NCI-H82 (cell line): ENCODE results near the gene EYA4.
A peak's percentile ranks its signal among the peaks of the same experiment; 100 is the strongest.

Experiments
- DNase-seq: peaks from one replicate; lab custom pipeline; 2025; lab: John Stamatoyannopoulos, UW

Gene EYA4

DNA sequence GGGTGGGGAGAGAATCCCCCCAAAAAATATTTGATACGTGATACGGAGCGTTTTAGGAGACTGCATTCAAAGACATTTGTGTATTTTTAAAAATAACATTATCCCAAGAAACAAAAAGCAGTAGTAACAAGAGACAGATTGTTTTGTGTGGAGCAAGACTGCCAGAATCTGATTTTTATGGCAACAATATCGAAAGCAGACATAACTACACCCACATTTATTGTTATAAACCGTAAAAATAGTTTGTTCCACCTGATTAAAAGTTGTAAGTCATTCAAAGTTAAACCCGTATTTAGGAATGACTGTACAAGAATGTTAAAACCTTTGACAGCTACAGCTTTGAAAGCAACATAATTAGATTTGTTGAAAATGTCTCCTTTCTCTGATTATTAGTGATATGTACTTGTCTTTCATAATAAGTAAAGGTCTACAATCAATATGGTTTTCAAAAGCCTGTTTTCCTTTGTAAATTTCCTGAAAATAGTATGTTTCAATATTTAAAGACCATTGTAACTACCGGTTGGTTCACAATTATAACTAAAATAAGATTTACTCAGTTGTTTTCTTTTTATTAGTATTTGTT is 2.7 kb downstream of the EYA4 start:
- no peak for DNase-seq

DNA sequence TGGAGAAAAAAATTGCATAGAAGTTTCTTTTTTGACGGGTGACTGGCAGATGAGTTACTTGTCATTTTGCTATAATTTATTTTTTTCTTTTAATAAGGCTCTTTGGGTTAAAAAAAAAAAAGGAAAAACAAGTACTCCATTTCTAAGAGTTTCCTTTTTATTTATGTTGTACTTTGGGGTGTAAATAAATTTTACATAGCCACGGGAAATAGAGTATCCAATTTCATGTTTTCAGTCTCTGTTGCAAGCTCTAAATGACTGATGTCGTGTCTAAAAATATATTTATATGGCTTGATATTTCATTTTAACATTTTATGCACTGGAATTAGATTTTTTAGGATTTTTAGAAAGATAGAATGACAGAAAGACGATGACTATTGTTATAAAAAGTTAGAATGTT is 3.4 kb downstream of the EYA4 start:
- no peak for DNase-seq

DNA sequence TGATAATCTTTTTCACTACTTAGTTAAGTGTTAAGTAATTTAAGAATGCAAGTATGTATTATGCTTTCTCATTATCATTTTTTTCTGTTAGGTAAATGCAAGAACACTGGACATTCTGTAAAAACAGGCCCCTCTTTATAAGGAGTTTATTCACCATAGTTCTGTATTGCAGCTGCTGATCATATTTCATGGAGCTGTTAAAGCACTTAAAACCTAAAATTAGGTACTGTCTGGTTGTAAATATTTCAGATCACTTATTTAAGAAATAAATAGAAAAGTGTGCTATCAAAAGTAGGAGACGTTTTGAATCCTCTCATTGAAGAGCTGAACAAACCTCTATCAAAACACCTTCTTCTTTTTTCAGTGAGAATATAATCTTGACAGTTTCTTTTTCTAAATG is 3.9 kb downstream of the EYA4 start:
- DNase-seq: no peak

DNA sequence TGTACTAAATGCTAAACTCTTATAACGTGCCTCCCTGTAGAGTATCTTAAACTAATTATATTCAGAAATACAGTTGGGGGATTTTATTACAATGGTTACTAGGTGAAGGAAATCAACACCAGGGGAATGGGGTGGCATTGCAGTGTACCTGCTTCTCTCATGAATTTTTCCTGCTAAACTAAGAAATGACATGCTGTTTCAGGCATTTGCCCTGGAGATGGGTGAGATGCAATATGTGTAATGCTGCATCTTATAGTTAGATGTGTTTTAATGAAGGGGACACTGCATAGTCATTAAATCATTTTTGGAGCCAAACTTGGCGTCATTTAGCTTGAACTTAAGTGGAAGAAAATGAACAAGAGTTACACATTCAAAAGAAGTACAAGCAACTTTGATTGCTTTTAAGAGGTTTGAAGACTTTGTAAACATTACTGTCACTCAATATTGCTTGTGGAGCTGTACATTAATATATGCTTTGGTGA is 4.3 kb downstream of the EYA4 start:
- no peak for DNase-seq

DNA sequence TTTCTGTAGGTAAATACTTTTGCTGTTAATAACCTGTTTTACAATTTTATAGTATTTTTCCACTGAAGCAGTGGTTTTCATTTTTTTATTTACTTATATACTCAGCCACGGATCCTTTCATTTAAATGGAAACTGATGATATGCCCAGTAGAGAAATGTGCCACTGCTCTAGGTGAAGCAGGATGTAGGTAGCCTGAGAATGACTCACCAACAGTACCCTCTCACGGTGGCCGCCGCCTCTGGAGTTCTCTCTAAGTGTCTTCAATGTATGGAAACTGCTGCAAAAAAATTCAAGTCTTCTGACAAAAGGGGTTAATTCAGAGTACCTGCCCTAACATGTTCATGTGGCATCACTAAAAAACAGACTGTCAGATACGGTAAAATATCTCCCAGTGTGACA is 6.4 kb downstream of the EYA4 start:
- DNase-seq: no peak

DNA sequence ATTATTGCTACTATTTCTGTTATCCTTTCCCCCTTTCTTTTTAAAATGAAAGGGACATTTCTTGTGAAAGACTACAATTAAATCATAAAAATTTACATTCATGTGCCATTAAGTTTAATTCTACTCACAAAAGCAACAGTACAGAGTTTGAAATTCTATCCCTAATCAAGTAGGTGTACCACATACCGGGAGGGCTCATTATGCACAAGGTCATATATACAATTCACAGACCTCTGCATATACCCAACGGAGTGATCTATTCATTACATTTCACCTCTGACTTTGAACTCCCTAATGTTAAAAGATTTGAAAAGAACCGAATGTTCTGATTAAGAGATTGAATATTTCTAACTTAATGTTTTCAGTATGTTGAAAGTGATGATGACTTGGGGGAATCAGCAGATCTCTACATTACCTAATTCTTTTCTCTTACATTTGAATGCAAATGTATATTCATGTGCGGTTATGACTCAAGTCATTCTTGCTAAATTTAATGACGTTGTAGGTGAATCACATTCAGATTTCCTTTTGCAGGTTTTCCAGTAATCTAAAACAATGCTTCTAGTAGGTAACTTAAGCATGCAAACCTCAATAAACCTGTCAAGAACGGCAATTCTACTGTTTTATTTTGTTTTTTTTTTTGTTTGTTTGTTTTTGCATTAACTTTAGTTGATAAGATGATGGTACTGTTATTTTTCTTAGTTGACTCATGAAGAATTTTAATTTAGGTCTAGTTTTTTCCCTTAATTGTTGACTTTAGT is 7.3 kb downstream of the EYA4 start:
- DNase-seq: no peak

DNA sequence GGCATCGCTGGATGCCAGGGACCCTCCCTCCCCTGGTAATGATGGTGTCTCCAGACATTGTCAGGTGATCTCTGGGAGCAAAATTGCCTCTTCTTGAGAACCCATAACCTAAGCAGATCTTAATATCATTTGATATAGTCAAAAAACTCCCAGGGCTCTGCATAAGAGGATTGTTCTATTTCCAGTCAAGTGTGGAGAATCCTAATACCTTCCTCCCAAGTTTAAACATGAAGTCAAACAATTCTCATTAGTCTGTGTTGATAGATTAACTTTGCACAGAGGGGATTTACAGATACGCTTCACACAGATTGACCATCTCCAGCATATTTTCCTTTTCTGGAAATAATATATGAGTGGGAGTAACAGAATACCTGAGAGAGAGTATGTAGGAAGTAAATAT is 10.5 kb downstream of the EYA4 start:
- DNase-seq: no peak

DNA sequence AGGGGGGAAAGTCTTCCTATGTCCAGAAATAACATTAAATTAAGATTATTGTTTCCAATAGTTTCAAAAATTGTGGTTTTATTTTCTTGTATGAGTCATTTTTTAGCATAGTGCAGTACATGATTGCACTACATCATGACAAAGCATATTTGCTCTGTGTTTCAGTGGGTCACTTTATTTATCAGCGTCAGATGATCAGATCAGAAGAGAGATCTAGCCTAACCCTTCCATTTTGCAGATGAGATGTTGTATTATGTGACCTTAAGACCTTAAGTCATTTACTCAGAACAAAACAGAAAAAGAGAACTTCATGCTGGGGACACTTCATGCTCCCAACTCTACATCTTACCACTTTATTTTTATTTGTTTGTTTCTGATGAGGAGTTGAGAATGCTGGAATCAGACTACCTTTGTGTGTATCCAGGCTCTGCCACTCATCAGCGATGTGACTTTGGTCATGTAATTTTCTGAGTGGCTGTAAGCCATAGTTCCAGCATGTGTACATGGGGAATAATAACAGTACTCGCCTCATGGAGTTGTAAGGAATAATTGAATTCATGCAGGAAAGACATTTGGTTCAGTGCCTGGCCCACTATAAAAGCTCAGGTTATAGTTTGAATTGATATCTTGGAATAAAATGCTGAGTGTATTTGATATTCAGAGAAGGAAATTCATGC is 13.5 kb downstream of the EYA4 start:
- DNase-seq: no peak

DNA sequence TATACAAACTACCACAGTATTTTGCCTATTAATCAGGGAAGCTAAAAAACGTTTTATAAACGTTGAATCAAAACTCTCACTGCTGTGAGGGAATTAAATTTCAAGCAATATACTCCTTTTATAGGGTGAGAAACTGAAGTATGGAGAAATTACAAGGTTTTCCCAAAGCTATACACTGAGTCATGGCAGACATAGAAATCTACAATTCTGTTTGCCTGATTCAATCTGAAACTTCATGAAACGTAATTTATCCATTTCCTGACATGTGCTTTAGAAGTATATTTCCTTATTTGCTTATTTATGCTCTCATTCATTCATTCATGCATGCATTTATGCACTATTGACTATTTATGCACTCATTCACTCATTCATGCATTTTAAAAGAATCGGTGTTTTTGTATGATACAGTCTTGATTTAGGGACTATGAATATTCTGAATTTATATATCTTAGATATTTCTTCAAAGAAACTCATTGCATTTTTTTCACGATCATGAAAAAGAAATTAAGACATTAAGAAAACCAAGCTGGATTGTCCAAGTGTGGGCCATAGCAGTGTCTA is 16.5 kb downstream of the EYA4 start:
- no peak for DNase-seq

DNA sequence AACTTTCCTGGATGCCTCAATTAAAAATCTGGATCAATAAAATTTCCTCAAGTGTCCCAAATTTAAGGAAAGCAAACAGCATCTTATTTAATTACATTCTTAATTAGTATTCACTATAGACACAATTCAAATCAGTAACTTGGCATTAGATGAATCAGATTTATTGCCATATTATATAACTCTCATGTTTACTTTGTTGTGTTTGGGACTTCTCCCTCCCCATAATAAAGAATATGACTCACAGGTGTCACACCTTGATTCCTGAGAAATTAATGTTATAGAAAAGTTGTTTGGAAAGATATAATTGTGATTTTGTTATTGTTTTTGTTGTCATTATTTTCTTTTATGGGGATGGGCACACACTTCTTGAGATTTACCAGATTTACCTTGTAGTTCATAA is 18.4 kb downstream of the EYA4 start:
- DNase-seq: no peak

DNA sequence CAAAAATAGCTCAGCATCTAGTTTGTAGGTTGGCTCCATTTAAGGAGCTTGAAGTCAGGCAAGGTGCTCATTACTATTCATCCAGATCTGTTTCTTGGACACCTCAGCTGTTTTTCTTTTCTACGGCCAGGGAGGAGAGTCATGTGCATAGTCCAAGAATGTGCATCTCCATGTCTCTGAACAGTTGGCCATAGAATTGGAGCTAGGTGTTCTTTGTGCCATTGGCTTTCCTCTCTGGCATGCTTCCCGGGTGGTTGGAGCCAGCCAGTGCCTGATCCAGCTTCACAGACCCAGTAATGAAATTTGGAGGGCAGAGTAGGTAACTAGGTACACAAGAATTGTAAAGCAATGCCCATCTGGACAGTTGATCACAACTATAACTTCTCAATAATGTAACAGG is 21.6 kb downstream of the EYA4 start:
- DNase-seq: no peak

DNA sequence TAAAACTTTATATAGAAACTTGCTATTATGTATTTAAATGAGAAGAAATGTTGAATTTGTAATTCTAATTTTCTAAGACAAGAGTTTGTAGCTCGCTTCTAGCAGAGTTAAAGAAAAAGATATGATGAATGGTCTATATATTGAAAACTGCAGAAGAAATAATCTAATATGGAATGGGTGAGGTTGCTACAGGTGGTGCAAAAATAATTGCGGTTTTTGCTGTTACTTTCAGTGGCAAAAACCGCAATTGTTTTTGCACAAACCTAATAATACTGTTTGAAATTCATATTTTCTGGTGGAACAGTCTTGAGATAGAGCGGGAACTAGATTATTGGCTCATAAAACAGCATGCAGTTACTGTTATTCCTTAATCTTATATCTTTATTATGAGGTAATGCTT is 23.9 kb downstream of the EYA4 start:
- no peak for DNase-seq

DNA sequence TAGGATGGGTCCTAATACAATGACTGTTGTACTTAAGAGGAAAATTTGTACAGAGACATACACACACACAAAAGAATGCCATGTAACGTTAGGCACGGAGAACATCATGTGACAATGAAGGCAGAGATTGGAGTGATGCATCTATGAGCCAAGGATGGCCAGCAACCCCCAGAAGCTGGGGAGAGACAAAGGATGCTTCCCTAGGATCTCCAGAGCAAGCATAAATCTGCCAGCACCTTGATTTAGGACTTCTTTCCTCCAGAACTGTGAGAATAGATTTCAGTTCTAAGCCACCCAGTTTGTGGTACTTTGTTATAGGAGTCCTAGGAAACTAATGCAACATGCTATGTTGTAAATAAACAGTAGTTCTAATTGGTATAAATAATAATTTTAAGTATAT is 25.0 kb downstream of the EYA4 start:
- DNase-seq: no peak

DNA sequence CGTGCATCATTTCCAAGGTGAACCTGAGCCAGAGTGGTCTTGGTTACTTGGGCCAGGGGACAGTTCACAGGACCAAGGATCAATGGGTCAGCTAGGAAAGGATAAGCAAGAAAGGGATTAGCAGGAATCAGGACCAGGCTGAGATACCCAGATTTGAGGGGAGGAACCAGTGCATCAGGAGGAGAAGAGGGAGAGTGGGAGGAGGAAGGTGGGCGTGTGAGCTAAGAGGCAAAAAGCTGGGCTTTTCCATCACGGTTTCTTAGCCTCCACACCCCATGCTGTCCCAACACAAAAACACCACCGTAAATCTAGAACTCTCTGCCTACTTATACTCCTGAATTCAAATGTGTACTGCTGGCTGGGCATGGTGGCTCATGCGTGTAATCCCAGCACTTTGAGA is 27.5 kb downstream of the EYA4 start:
- DNase-seq: no peak

DNA sequence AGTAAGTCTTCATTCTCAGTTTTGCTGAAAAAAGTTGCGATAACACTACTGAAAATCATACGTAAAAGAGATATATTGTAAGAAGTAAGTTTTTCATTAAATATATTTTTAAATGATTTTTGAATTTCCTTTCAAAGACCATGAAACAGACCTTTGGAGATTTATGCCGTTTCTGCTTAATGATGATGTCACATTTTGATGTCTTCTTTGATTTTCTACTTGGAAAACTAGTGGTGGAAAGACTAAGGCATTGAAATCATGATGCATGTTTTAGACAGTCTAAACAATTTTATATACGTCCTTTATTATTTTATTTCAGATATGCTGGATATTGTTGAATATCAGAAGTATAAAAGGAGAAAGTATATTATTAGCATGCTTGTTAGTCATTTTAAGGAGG is 33.7 kb downstream of the EYA4 start:
- DNase-seq: no peak

DNA sequence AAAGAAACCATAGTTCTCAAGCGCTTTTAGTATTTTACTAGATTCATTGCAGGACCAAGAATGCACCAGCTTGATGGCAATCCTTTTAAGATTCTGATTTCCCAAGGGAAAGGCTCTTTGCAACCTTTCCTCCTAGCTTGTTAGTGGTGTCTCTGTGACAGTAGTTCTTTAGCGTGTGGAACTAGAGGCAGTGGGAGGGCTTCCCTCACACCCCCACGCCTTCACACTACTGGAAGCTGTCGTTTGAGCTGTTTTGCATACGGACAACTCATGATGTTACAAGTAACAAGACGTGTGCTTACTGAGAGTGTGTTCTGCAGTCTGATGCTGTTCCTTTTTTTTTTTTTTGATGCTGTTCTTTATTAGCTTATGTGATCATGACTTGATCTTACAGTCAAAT is 34.1 kb downstream of the EYA4 start:
- DNase-seq: peak; percentile 45

DNA sequence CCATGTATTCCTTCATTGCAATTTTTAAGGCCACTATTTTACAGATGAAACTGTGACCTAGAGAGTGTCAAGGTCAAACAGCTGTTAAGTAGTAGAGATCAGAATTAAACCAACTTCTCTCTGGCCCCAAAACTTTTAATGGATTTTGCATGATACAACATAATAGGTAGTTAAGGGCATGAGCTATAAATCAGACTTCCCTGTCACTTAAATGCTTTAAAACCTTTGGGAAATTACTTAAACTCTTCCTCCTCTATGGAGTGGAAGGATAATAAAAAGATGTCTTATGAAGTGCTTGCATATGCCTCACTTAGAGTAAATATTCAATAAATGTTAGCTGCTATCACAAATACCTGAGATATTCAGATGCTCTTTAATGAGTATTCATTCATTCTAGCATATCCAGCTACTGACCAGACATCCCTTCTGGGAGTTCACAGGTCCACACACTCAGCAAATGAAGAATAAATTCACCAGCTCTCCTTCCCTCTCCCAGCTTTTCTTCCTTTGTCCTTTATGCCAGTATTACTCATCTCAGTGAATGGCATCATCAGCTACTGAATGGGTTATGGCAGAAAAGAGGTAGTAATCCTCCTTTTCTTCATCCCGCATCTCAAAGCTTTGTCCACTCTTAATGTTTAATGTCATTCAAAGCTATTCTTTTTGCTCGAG is 36.2 kb downstream of the EYA4 start:
- no peak for DNase-seq

DNA sequence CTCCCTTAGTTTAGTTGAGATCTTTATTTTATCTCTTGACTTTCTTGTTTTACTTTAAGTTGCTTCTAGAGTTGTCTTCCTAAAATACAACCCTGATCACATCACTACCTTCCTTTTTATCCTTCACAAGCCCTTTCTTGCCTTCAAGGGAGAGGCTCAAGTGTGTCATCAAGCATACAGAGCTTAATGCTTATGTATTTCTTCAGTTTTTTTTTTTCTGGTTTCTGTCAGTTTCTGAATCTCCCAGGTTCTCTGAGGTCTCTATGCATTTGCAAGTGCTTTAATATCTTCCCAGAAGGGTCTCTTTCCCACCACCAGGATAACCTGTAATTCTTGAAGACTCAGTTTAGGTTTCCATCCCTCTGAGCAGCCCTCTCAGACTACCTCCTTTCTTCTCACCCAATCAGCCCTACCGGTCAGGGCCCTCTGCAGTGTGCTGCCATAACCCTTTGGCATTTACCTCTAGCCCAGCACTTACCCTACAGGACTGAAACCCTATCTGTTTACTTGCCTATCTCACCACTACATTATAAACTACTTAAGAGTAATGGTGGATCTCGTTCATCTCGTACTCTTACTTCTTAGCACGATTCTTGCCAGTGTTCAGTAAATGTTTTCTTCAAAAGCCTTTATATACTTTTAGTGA is 36.9 kb downstream of the EYA4 start:
- DNase-seq: no peak

DNA sequence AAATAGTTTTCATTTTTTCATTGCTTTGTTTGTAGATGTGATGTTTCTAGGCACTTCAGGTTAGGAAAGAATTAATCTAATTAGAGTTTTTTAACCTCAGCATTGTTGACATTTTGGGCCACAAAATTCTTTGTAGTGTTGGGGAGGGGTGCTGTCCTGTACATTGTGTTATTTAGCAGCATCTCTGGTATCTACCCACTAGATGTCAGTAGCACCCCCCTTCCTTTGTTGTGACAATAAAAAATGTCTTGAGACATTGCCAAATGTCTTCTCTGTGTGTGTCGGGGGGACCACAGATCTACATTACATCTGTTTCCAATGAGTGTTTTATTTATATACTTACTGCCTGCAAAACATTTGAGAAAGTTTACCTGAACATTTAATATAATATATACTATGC is 45.6 kb downstream of the EYA4 start:
- DNase-seq: peak; percentile 9

DNA sequence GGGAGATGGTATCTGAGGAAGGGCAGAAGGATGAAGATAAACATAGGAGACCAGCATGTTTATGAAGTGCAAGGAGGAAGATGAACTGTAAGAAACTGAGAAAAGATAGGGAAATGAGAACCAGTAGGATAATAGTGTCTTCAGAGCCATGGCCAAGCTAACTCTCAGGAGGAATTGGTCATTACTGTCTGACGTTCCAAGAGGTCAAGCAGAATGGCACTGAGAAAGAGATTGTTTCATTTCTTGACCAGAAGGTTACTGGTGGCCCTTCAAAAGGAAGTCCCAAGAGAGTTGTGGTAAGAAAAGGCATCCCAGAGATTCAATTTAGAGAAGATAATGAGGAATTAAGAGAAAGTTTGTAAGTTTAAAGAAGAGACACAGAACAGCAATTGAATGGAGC is 47.5 kb downstream of the EYA4 start:
- DNase-seq: no peak

DNA sequence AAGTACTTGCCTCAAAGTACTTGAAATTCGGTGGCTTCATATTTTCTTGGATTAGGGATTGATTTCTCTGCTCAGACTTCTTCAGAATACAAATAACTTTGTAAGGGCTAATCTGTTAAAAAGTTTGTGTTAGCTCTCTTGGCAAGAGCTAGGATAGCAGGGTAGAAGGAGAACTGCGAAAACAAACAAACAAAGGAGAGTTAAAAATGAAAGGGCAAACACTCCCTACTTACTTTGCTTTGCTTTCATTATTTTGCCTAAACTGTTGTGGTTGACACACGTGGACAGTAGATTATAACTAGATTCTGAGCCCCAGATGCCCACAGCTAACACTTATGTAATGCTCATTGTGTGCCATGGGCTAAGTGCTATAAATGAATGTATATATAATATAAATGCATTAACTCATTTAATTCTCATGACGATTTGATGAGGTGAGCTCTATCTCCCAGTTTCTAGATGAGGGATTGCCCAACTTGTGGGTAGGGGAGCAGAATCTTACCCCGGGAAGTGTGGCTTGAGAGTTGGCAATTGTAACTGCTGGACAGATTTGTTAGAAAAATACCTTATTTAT is 48.7 kb downstream of the EYA4 start:
- no peak for DNase-seq

DNA sequence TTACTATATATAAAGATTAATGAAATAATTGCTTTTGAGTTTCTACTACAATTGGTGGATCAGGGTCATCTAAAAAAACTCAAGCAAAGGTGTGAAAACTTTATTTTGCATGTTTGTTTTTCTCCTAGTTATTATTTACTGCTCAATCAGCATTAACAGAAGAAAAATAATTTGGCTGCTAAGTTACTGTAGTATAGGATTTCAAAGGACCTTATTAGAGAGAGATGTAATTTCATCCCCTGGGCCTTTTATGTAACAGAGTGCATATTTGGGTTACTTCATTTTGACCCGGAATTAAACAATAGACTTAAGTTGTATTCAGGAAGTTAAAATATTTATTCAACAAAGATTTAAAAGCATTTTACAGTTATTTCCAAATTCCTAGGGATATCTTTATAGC is 49.8 kb downstream of the EYA4 start:
- DNase-seq: no peak
